GM23338 (cell line): ENCODE data around the gene GPR183. TPM values are rescaled to one million over a fixed set of nuclear protein-coding genes. Genes with fewer than 3 reads are reported as not detected.

Source experiments
- ATAC-seq: fragments of 200-7000 bp; cut with Tn5 transposase; 3 replicates; pipeline ENCODE4 v1.9.1; 2020
- DNase-seq: peaks from one replicate; pipeline ENCODE4 v3.0.0-alpha.2; 2015; ENCODE audit warnings: low spot score
- H2AFZ ChIP-seq: fragments of 200-600 bp; sonication (generic); 2 replicates; pipeline ENCODE4 v1.8.0; 2016; ENCODE audit warnings: antibody characterized with exemption, mild to moderate bottlenecking, moderate library complexity
- H3F3A ChIP-seq: fragments of 200-600 bp; sonication (generic); replicated peaks from 2 replicates; pipeline ENCODE4 v1.8.0; 2017; ENCODE audit warnings: antibody characterized with exemption, mixed run types, low read depth
- H3K27ac ChIP-seq: fragments of 200-600 bp; sonication (generic); 2 replicates; pipeline ENCODE4 v1.6.1; 2016; ENCODE audit warnings: low read depth
- H3K27me3 ChIP-seq: fragments of 200-600 bp; sonication (generic); 2 replicates; pipeline ENCODE4 v1.8.0; 2016; ENCODE audit warnings: mild to moderate bottlenecking, mixed run types, moderate library complexity; ENCODE audit not compliant: insufficient read depth
- H3K36me3 ChIP-seq: fragments of 200-600 bp; sonication (generic); 2 replicates; pipeline ENCODE4 v1.8.0; 2016; ENCODE audit warnings: mild to moderate bottlenecking; ENCODE audit not compliant: insufficient read depth
- H3K4me1 ChIP-seq: fragments of 200-600 bp; sonication (generic); 2 replicates; pipeline ENCODE4 v1.8.0; 2016; ENCODE audit warnings: mild to moderate bottlenecking, moderate library complexity; ENCODE audit not compliant: insufficient read depth
- H3K4me2 ChIP-seq: fragments of 200-600 bp; sonication (generic); 2 replicates; pipeline ENCODE4 v1.7.1; 2017; ENCODE audit warnings: mixed run types
- H3K4me3 ChIP-seq: fragments of 200-600 bp; sonication (generic); 2 replicates; pipeline ENCODE4 v1.6.1; 2016; ENCODE audit warnings: mixed run types
- H3K79me2 ChIP-seq: fragments of 200-600 bp; sonication (generic); replicated peaks from 2 replicates; pipeline ENCODE4 v1.8.0; 2017; ENCODE audit warnings: mild to moderate bottlenecking; ENCODE audit not compliant: insufficient read depth
- H3K9me2 ChIP-seq: fragments of 200-600 bp; sonication (generic); 2 replicates; pipeline ENCODE4 v1.8.0; 2017; ENCODE audit not compliant: insufficient read depth
- H4K20me1 ChIP-seq: fragments of 200-600 bp; sonication (generic); replicated peaks from 2 replicates; pipeline ENCODE4 v1.8.0; 2017; ENCODE audit warnings: mild to moderate bottlenecking; ENCODE audit not compliant: insufficient read depth
- H3K27ac Mint-ChIP-seq: 2 replicates; pipeline ENCODE4 v1.8.0; 2020; ENCODE audit warnings: inconsistent platforms, mild to moderate bottlenecking, moderate library complexity, mixed read lengths
- H3K27me3 Mint-ChIP-seq: 3 replicates; pipeline ENCODE4 v1.8.0; 2022; ENCODE audit warnings: low read depth, mild to moderate bottlenecking, moderate library complexity, mixed read lengths, inconsistent platforms; ENCODE audit not compliant: insufficient read depth, poor library complexity
- H3K36me3 Mint-ChIP-seq: 3 replicates; pipeline ENCODE4 v1.8.0; 2021; ENCODE audit warnings: low read depth, mild to moderate bottlenecking, inconsistent platforms, moderate library complexity, mixed read lengths
- H3K4me1 Mint-ChIP-seq: 3 replicates; pipeline ENCODE4 v1.8.0; 2020; ENCODE audit warnings: mild to moderate bottlenecking, inconsistent platforms, mixed read lengths
- H3K4me3 Mint-ChIP-seq: 3 replicates; pipeline ENCODE4 v1.8.0; 2021; ENCODE audit warnings: moderate library complexity, mild to moderate bottlenecking, inconsistent platforms, mixed read lengths
- H3K9me3 Mint-ChIP-seq: 3 replicates; pipeline ENCODE4 v1.8.0; 2020; ENCODE audit warnings: moderate library complexity, mild to moderate bottlenecking, inconsistent platforms, mixed read lengths
- CREB1 ChIP-seq: fragments of 250-450 bp; sonication (Bioruptor Pico); IDR thresholded peaks from 2 replicates; pipeline ENCODE4 v1.5.0; 2020; ENCODE audit warnings: low read depth, mild to moderate bottlenecking, moderate library complexity
- ETS1 ChIP-seq: IDR thresholded peaks from 2 replicates; pipeline ENCODE4 v1.6.1; 2016; ENCODE audit warnings: antibody characterized with exemption
- JUNB ChIP-seq: IDR thresholded peaks from one replicate; pipeline ENCODE4 v1.6.1; 2016; ENCODE audit warnings: antibody characterized with exemption; ENCODE audit not compliant: unreplicated experiment
- NANOG ChIP-seq: IDR thresholded peaks from 2 replicates; pipeline ENCODE4 v1.6.1; 2016; ENCODE audit warnings: antibody characterized with exemption, borderline replicate concordance
- POLR2AphosphoS5 ChIP-seq: IDR thresholded peaks from 2 replicates; pipeline ENCODE4 v1.6.1; 2016; ENCODE audit warnings: antibody characterized with exemption, low read depth
- REST ChIP-seq: IDR thresholded peaks from one replicate; pipeline ENCODE4 v1.6.1; 2018; ENCODE audit warnings: antibody characterized with exemption; ENCODE audit not compliant: unreplicated experiment
- STAT1 ChIP-seq: IDR thresholded peaks from one replicate; pipeline ENCODE4 v1.6.1; 2016; ENCODE audit warnings: antibody characterized with exemption; ENCODE audit not compliant: unreplicated experiment
- ZNF114 ChIP-seq: fragments of 250-450 bp; sonication (Bioruptor Pico); IDR thresholded peaks from 2 replicates; pipeline ENCODE4 v1.5.0; 2020; ENCODE audit warnings: mild to moderate bottlenecking, moderate library complexity
- ZNF331 ChIP-seq: fragments of 250-450 bp; sonication (Bioruptor Pico); IDR thresholded peaks from 2 replicates; pipeline ENCODE4 v1.5.0; 2020; ENCODE audit warnings: low read depth, mild to moderate bottlenecking, moderate library complexity
- ZNF462 ChIP-seq: fragments of 250-450 bp; sonication (Bioruptor Pico); IDR thresholded peaks from 2 replicates; pipeline ENCODE4 v1.5.0; 2020; ENCODE audit warnings: mild to moderate bottlenecking, moderate library complexity
- polyA plus RNA-seq: library from polyadenylated mRNA; unstranded; fragments of >200 nt; fragmentation: Nextera tagmentation; extraction: Ambion mirVana; gene quantifications from 2 replicates; pipeline ENCODE4 v1.2.1, GENCODE V29; 2016
- total RNA-seq: library from RNA; depleted of rRNA; stranded (reverse); fragments of >200 nt; shearing (Covaris generic); gene quantifications from 2 replicates; pipeline ENCODE4 v1.2.3, GENCODE V29; 2014

The GPR183 gene
- total and polyA plus RNA-seq, 2 experiments from 2014 or later, result 0.78 TPM; not detected in 1

GRCh38 chr13:99302637-99303505 is 4.3 kb downstream of the GPR183 start:
- H3K4me1 Mint-ChIP-seq, result peaks cover 12% of the 10 kb centered on the region; the same call in 2 of the 3 replicates
- Histone ChIP-seq H3K36me3 (no peaks in the 10 kb centered on the region), H3K4me1 (no peaks in the 10 kb centered on the region), H3K9me2 (no peaks in the 10 kb centered on the region), H3K79me2 (no peaks in the 10 kb centered on the region), H3K4me2 (no peak overlapping the region), H3K27me3 (no peaks in the 10 kb centered on the region), H3F3A (no peaks in the 10 kb centered on the region), H3K27ac (no peak overlapping the region), H3K4me3 (no peak overlapping the region), H2AFZ (no peak overlapping the region), H4K20me1 (peaks cover 17% of the 10 kb centered on the region)
- H3K27ac Mint-ChIP-seq, result no peak overlapping the region
- H3K36me3 Mint-ChIP-seq, result no peaks in the 10 kb centered on the region
- H3K9me3 Mint-ChIP-seq, result no peaks in the 10 kb centered on the region
- H3K4me3 Mint-ChIP-seq, result no peak overlapping the region
- TF ChIP-seq ZNF331 (CRISPR knock-in tag) (no peak), NANOG (no peak), ETS1 (no peak), POLR2AphosphoS5 (no peak), REST (no peak), ZNF462 (CRISPR knock-in tag) (no peak), CREB1 (CRISPR knock-in tag) (no peak), STAT1 (no peak), ZNF114 (no peak), JUNB (no peak)
- H3K27me3 Mint-ChIP-seq, result no peaks in the 10 kb centered on the region
- no peak for DNase-seq
- ATAC-seq, result no peak
